ENCODE data around the gene NPFFR2. TPM values are rescaled to one million over a fixed set of nuclear protein-coding genes. Genes with fewer than 3 reads are reported as not detected.

Gene NPFFR2
- total and polyA plus RNA-seq, 8 donors, result not detected

GRCh38 chr4:72194453-72194852 is 162.7 kb downstream of the NPFFR2 start:
- no peaks in the 10 kb centered on the region for H3K4me1 ChIP-seq
- H3K36me3 ChIP-seq, result no peaks in the 10 kb centered on the region
- H3K9me3 ChIP-seq, result peaks cover 0 to 6% of the 10 kb centered on the region in 2 donors
- no peak for DNase-seq
- no peak overlapping the region for H3K4me3 ChIP-seq
- intact Hi-C loops (cut with DNase I), result no loop called here
- no peak overlapping the region for H3K27ac ChIP-seq
- TF ChIP-seq CTCF (IDR thresholded peaks at IDR 0.05), result no peak
- H3K27me3 ChIP-seq, result no peaks in the 10 kb centered on the region
- no peak for ATAC-seq

Other genes with a start within 250 kb of the NPFFR2 start
- gene GC, start 247.9 kb upstream of the NPFFR2 start, total RNA-seq, result not detected
- 1 to 10 TPM in 1 of 6 donors, under 1 TPM in 1, not detected in 4; 0.77 to 1.1 TPM for gene GC, start 247.9 kb upstream of the NPFFR2 start, polyA plus RNA-seq (ENCODE audit: insufficient read length in 6 of 6)